NCI-H1694 treated with DMSO at 0.1 percent for 48 hours (cell line): ENCODE measurements around the gene PRCD.
A peak's percentile ranks its signal among the peaks of the same experiment; 100 is the strongest.

ENCODE experiments used
- DNase-seq: peaks from one replicate; lab custom pipeline; 2025; lab: John Stamatoyannopoulos, UW

Gene PRCD

DNA sequence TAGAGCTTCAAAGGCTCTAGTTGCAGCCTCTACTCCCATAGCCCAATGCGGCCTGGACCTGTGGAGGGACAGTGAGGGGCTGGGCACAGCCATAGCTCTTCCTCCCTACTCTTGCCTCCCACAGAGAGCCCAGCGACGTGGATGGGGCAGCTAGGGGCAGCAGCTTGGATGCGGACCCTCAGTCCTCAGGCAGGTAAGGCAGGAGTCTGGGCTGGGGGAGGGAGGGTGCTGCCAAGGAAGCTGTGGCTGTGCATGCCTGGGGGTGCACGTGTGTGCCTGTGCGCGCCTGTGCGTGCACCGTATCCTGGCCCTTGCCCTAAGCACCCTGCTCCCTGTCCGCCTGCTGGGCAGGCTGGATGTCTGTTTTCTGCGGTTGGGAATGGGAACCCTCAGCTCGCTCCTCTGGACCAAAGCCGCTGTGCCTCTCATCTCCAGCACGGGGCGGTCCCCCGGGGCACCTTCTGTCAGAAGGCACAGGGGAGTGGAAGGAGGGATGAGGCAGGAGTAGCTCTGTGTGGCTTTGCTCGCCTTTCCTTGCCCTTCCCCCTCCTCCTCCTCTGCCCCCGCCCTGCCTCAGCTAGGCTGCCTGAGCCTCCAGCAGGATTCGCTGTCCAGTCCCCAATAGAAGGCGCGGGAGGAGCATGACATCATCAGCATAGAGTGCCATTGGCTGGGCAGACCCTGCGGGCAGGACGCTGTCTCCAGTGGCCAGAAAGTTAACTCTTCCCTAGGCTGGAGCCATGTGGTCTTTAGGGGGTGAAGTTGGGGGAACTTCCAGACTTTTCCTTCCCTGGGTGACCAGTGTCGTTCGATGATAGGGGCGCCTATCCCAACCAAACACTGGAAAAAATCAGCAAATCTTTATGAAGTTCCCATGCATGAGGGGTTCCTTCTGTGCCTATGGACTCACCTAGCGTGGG is 797 bp downstream of the PRCD start:
- DNase-seq = peak; percentile 86

DNA sequence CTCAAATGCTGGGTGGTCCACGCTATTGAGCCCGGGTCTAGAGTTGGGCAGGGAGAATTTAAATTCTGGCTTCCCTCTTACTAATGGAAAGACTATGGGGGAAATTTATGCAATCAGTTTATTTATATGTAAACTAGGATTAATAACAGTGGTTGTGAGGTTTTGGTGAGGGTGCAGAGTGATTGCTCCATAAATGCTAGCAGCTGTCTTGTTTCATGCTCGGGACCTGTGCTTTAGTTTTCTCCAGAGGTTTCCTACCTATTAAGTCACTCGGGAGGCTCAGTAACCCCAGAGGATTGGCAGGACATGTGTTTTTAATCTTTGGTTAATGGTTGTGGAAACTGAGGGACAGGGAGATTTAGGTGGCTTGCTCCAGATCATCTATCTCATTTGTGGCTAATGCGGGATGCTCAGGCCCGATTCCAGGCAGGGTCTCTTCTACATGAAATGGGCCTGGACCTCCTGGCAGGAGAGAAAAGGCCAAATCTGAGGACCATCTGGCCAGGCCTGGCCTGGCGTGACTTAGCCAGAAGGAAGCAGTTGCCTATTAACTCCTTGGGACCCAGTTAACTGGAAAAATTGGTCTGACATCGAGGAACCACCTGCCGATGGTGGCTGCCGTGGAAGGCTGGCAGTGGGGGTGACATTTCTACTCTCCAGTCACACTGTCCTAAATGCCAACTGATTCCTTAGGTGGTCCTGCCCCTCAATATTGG is 2.1 kb downstream of the PRCD start:
- DNase-seq = no peak

DNA sequence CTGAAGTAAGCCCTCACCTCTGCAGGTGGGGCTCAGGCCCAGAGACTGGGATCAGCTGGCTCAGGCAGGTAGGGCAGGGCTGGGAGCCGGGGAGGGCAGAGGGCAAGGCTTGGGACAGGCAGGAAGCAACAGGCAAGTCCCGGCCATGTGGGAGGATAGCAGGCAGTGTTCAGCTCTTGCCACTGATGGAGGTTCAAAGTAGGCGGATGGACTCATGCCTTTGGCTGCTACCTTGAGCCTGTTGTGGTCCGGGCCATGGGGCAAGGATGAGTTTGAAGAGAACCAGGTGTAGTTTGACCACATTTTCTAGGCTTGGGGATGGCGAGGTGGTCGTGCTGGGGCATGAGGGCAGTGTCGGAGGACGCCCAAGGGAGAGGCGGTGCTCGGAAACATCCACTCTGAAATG is 2.7 kb downstream of the PRCD start:
- no peak for DNase-seq

DNA sequence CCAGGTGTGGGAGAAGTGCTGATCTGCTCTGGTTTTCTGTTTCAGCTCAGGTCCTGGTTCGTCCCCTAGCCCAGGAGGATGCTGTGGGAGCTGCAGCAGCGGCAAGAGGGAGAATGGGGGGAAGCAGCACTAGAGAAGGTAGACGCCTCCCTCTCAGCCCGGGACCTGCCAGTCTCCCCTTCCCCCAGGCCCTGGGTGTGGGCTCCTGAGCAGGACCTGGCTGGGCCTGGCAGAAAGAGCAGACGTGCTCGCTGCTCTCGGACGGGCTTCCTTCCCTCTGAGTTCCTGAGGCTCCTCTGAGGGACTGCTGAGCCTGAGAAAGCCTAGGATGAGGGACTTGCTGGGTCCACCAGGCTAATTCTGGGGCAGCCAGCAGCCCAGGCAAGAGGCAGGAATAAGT is 3.1 kb downstream of the PRCD start:
- DNase-seq = no peak

DNA sequence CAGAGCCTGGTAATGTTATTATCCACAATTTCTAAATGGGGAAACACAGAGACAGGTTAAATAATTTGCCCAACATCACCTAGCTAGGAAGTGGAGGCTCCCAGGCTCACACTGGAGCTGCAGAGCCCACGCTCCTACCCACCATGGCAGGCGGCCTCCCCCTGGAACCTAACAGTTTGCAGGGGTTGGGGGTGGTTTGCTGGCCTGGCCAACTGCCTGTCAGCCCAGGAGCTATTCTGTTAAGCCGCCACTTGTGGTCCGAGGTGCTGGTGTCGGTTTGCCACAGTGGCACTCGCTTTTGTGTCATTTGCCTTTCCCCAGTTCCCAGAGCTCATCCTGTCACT is 3.6 kb downstream of the PRCD start:
- no peak for DNase-seq

DNA sequence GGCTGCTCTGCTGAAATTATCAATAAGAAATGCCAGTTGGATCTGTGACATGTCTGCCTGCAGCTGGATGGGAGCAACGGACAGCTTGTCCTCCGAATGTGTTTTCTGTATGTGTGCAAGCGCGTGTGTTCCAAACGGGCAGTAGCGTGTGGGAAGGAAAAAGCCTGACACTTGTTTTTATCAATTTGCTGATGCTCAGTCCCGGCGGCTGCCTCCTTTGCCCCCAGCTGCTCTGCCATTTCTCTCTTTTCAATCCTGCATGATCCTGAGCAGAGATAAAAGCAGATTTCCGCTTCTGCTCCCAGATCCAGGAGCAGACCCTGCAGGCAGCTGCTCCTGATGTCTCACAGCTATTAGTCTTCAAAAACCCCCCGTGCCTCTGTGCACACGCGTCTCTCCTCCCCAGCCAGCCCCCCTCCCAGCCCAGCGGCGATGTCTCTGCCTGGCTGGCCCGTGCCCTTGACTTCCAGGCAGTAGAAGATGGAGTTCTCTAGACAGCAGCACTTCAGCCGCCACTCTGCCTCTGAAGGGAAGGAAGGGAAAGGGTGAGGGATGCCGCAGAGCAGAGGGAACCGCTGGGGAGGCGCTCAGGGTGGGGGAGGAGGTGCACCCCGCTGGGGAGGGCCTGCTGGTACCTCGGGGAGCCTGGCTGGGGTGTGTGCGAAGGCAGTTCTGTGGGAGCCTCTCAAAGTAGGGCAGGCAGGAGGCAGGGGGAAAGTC is 4.1 kb downstream of the PRCD start:
- DNase-seq = peak; percentile 74

DNA sequence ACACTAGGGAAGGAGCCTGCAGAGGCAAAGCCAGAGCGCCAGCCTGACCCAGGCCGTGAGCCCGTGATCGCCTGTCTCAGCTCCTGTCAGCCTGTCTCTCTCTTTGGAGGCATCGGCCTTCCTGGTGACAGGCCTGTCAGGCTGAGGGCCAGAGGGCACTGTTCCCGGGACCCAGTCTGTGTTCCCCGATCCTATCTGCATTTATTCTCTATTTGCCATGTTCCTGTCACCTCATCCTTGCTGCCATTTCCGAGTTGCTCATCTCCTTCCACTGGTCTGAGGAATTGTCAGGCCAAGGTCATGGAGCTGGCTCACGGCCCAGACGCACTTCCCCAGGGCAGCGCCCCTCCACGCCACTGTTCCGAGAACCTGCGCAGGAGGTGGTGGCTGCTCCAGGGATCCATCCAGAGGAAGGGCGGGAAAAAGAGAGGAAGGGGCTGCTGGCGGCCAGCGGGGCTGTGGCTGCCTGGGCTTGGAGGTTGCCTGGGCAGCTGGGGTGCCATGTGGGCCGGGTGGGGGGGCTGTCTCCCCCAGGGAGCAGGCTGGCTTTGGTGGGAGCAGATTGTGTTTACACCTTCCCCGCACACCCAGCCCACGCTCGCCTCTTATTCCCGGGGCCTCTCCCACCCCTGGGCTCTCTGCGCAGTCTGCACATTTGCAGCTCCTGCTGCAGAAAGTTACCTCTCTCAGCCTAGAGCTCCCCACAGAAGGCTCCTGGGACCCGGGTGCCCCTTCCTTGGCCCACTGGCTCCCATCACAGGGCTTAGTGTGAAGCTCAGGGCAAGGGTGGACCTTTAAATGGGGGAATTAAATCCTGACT is 4.9 kb downstream of the PRCD start:
- peak; percentile 46 for DNase-seq

DNA sequence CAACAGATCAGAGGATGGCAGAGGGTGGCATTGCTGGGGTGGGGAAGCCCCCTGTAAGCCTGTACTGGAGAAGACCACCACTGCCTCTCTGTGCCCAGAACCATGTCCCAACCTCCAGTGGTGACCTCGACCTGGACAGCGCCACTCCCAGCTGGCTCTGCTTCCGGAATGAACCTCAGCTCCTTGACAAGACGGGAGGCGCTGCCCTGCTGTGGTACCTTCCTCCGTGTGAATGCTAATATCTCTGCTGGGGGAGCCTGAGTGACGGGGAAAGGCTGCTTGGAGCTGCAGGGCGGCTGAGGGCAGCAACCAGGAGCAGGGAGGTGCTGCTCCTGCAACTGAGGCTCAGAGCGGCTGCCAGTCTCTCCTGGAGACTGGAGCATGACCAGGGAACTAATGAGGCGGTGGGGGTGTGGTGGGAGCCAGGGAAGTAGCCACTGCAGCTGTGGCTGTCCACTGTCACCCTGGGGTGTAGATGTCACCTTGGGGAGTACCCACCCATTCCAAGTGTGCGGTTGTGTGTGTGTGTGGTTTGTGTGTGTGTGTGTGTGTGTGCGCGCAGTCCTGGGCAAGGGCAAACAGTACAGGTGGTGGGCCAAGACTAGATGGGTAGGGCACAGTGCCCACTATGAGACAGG is 6.2 kb downstream of the PRCD start:
- no peak for DNase-seq

DNA sequence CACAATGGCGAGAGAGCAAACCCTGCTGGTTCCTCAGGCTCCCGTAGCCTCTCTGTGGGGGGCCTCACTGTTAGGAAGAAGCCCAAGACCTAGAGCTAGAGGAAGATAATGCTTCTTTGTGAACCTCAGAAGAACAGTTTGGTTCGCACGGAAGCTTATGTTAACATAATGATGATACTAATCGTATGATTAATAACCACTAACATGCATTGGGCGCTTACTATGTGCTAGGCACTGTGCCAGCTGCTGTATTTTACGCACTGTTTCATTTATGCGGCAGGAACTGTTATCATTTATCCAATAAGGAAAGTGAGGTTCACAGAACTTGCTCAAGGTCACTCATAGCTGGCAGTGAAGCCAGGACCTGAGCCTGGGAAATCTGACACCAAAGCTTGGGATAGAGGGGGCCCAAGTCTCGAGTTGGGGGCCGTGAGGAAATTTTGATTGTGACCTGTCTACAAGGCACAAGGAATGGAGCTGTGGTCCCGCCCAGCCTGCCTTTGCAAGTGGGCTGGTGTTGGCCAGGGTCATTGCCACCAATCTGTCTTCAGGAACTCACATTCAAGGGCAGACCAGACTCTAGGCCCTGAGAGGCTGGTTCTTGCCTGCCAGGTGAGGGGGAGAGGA is 6.8 kb downstream of the PRCD start:
- DNase-seq = peak; percentile 36

DNA sequence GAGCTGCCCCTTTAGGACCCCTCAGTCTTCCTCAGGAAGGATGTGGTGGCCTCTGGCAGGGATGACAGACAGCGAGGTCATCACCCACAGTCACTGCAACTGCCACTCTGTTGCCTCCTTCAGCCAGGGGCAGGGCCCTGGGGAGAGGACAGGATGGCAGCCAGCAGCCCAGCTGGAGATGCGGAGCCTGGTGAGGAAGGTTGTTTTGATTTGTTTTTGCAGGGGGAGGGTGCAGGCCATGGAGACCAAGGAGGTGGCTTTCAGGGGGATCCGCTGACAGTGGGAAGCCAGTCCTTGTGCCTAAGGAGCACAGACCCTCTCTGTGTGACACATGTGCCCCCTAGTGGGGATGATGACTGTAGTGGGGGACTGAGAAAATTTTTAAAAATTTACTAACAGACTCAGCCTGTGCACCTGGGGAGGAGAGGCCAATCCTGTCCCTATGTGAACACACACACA is 7.4 kb downstream of the PRCD start:
- DNase-seq = peak; percentile 92

DNA sequence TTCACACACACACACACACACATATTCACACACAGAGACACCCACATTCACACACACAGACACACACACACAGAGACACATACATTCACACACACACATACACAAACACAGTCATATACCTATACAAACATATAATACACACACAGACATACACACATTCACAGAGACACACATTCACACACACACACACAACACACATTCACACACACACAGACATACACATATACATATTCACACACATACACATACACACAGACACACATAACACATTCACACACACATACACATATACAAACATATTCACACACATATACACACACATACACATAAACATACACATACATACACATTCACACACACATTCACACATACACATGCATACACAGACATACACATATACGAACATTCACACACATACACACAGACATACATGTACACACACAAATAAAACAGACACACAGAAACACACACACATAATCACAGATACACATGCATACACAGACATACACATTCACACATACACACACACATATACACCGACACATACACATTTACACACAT is 7.9 kb downstream of the PRCD start:
- DNase-seq = no peak

DNA sequence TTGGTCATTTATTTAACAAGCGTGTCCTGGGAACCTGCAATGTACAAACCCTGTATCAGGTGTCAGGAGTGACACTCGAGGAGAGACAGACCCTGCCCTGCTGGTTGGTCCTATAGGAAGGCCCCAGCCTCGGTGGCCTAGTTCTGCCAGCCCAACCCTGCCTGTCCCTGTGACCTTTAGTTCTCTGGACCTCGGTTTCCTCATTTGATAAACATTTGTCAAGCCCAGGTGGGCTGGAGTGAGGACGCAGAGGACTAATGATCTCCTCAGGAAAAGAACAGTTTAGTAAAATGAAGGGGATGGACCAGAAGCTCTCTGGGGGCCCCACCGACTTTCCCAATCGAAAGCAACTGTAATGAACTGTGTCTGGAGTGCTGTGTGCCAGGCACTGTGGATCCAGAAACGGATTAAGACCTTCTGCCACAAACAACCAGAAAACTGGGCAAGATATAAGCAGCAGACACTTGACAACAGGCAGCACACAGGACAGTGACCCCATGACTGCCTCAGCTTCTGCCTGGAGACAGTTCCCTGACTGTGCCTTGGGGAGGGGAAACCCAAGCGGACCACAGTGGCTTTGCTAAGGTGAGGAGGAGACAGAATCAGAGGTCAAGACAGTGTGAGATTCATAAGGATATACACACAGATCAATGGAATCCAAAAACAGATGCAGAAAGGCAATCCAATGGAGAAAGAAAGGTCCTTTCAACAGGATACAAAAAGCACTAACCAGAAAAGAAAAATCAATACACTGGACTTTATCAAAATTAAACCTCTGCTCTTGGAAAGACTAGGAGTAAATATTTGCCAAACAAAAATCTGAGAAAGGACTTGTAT is 8.8 kb downstream of the PRCD start:
- DNase-seq = no peak

DNA sequence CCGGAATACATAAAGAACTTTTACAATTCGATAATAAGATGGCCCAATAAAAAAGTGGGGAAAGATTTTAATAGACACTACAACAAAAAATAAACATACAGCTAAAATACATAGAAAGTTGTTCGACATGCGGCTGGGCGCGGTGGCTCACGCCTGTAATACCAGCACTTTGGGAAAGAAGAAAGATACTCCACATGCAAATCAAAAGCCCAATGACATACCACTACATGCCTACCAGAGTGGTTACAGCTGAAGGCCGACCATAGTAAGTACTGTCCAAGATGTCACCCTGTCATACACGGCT is 9.3 kb downstream of the PRCD start:
- no peak for DNase-seq

DNA sequence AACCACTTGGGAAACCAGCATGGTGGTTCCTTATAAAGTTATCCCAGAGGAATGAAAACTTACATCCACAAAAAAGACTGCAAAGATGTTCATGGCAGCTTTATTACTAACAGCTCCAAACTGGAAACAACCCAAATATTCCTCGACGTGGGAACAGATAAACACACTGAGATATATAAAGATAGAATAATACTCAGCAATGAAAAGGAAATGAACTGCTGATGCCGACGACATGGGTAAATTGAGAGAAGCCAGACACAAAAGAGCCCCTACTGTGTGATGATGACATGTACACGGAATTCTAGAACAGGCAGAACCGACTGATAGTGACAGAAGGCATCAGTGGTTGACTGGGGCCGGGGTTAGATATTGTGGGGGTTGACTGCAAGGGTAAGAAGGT is 9.7 kb downstream of the PRCD start:
- DNase-seq = no peak

DNA sequence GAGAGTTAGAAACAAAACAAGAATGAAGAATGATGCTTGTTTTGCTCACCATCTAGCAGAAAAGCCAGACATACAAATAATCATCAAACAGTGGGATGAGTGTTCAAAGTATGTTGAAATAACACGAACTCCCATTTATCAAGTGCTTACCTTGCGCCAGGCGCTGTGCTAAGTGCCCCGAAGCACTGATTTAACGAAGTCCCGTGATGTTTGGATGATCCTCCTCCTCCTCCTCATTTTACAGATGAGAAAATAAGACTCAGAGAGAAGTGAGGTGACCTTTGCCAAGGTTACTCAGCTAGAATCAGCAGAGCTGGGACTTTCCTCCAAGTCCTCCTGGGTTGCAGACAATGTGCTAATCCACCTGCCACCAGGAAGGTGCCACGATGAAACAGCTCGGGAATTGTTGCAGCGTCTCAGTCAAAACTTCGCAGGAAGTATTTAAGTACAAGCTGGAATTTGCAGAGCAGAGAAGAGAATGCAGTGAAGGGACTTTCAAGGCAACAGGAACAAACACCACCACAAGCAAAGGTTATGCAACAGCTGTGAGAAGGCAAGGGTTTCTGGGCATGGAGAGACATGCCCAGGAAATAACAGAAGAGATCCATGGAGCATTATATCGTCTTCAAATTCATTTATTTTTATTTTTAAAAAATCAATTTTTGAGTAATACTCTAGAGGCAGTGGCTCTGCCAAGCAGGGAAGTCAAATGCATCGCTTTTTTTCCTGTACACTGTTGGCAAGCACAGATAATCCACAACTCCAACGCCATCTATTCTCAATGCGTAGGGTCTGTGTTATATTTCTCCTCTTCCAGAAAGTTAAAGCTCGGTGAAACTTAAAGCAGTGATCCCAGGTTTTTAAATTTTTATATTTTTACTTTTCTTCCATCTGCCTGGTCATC is 11.1 kb downstream of the PRCD start:
- peak; percentile 26 for DNase-seq

DNA sequence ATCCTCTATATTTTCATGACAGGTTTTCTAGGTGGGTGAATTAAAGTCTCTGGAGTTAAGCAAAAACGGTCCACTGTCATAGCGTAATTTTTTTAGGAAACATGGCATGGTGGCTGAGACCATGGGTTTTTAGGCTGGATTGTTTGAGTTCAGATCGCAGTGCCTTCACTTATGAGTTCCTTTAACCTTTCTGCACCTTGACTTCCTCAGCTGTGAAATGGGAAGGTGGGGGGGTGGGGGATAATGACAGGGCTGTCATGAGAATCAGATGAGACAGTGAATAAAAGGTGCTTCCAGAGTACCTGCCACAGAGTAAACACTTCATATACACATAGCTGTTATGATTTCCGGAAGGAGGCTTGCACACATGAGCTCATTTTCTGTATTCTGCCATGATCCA is 11.8 kb downstream of the PRCD start:
- DNase-seq = no peak

DNA sequence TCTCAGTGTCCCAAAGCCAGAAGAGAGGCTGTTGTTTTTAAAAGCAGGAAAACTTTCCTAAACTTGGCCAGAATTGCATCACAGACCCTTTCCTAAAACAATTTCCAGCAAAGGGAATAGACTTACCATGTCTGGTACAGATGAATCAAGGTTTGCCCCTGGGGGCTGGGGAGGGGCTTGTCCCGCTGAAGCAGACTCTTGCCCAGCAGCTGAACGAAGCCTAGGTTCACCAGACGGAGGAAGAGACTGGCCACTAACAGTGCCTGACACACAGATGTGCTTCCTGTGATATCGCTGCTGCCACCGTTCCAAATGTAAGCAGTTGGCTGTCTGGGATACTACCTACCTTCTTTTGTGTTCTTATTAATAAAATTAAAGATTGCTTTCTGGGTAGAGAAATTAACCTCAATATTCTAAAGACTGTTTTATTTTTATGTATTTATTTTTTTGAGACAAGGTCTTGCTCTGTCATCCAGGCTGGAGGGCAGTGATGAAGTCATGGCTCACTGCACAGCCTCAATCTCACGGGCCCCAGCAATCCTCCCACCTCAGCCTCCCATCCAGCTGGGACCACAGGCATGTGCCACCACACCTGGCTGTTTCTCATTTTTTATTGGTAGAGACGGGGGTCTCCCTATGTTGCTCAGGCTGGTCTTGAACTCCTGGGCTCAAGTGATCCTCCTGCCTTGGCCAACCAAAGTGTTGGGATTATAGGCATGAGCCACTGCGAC is 13.5 kb downstream of the PRCD start:
- no peak for DNase-seq

DNA sequence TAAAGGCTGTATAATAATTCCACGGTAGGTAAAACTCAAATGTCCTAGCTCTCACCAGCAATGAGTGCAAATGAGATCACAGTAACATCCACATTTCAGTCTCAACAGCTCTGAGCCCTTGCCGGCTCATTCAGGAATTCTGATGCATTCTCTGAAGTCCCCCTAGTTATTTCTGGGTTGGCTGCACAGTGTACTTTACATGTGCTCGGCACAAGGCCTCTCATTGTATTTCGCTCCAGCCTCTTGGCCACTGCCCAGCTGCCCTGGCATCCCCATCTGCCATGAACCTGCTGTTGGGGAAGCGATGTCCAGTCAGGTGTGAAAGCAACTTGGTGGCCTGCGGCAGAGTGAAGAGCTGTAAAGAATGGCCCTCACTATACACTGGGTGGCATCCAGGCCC is 14.3 kb downstream of the PRCD start:
- peak; percentile 18 for DNase-seq
